ENCODE results near the gene LRR1. TPM values are rescaled to one million over a fixed set of nuclear protein-coding genes. Genes with fewer than 3 reads are reported as not detected.

The LRR1 gene
- total and polyA plus RNA-seq, 2 of the 4 experiments (the other 2 are of a cell fraction): 11.6 to 20.8 TPM

DNA sequence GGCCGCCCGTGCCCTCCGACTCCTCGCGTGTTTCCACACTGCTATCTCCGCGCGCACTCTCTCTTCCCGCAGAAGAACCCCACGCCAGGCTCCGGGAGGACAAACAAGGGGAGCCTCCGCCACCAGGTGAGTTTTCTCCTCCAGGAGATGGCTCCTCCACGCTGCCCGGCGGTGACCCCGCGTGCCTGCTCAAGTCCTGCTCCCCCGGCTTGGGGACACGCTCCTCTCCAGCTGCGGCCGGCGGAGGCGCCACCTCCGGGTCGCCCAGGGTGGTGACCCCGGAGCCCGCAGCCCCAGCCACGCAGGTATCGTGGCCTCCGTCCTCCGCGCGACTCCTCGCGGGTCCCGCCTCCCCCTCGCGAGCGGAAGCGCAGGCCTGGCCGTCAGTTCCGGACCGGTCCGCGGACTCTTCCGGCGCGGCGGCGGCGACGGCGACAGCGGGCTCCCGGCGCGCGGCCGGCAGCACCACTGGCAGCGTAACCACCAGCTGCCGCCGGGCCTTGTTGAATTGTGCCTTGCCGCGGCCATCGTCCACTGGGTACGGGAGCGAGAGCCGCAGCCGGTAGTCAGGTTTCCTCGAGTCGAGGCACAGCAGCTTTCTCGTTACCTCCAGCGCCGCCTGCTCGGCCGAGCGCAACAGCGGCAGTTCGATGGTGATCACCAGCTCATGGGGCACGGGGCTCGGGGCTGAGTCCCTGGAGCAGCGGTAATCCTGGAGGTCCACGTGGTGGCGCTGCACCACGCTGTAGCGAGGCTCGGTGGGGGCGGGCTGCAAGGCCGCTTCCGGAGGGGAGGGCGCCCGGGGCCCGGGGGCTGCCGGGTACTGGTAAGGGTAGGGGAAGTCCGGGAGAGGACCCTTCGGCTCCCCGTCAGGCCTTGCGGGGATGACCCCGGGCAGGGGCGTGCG, 35.2 kb downstream of the LRR1 start:
- peaks cover 3% of the 10 kb centered on the region; the same call in 1 of the 2 replicates for H3K9me1 ChIP-seq (ENCODE audit: insufficient read depth, low read length)
- H3K23ac ChIP-seq (ENCODE audit: low read depth, low read length): peak overlapping the region; percentile 99; the same call in 1 of the 2 replicates
- ATAC-seq (ENCODE audit: low read depth) (peak; percentile 91), DNase-seq (peak; percentile 95)
- H4K8ac ChIP-seq (ENCODE audit: low read depth in 2 of 2, low read length in 2 of 2): peak overlapping the region; percentile 73 to 95
- peak overlapping the region; percentile 82 for H3K9ac ChIP-seq (ENCODE audit: low read depth, low read length)
- peak overlapping the region; percentile 88 for H2BK120ac ChIP-seq (ENCODE audit: low read depth, low read length)
- H3K4me3 ChIP-seq (ENCODE audit: insufficient read depth, low read depth, low read length): peak overlapping the region; percentile 82
- peak overlapping the region; percentile 94 for H3K4me2 ChIP-seq (ENCODE audit: low read depth, low read length)
- POLR2A ChIA-PET (ENCODE audit: unreplicated experiment): interaction anchor here (1.7 kb wide), 1 partner anchor 135 kb away, joined by 5 read pairs; no protein-coding TSS in a partner anchor
- no peaks in the 10 kb centered on the region for H3K27me3 ChIP-seq (ENCODE audit: control insufficient read depth, insufficient read depth, low read length)
- no peak overlapping the region for H2AK5ac ChIP-seq (ENCODE audit: low read depth, low read length)
- intact Hi-C loops (cut with micrococcal nuclease) (loop anchor here (1.0 to 5.0 kb wide), 5 partner anchors 58 to 218 kb away; partner anchors contain the start of genes KLHDC1 and NEMF), in situ Hi-C loops (cut with MboI; ENCODE audit: low sequenced_read_pairs) (no loop called here), dilution Hi-C loops (cut with HindIII; ENCODE audit: low sequenced_read_pairs, unreplicated experiment) (no loop called here)
- H2BK20ac ChIP-seq (ENCODE audit: low read depth, low read length): no peak overlapping the region
- H3K4me1 ChIP-seq (ENCODE audit: control insufficient read depth, insufficient read depth, low read length): no peaks in the 10 kb centered on the region
- CTCF ChIA-PET: interaction anchor here (0.6 to 1.4 kb wide), 9 partner anchors 9 to 471 kb away, joined by 3 to 5 read pairs (median 3); partner anchors contain the start of genes MGAT2, NEMF and RPL36AL
- H3K56ac ChIP-seq (ENCODE audit: extremely low read depth, insufficient read depth, low read length): peak overlapping the region; percentile 87
- H4K91ac ChIP-seq (ENCODE audit: insufficient read depth, low read depth, low read length): peak overlapping the region; percentile 89
- peak overlapping the region; percentile 93 for H2BK5ac ChIP-seq (ENCODE audit: low read depth, low read length, poor library complexity, severe bottlenecking)
- no peaks in the 10 kb centered on the region for H3K9me3 ChIP-seq (ENCODE audit: control insufficient read depth, insufficient read depth, low read length)
- peak overlapping the region; percentile 96 for H3K4ac ChIP-seq (ENCODE audit: low read depth, low read length)
- H2BK15ac ChIP-seq (ENCODE audit: low read depth, low read length): no peak overlapping the region; the same call in 2 of the 3 replicates
- H3K36me3 ChIP-seq (ENCODE audit: control insufficient read depth, insufficient read depth, low read length): peaks cover 3% of the 10 kb centered on the region; the same call in 1 of the 2 replicates
- peaks cover 18% of the 10 kb centered on the region for H4K20me1 ChIP-seq (ENCODE audit: insufficient read depth, low read length)
- peak overlapping the region; percentile 87 for H2AK9ac ChIP-seq (replicated peaks; ENCODE audit: low read depth, low read length, poor library complexity)
- peak overlapping the region; percentile 95 for H3K14ac ChIP-seq (replicated peaks; ENCODE audit: low read depth, low read length)
- H3K79me1 ChIP-seq (ENCODE audit: low read depth in 1 of 2, low read length in 2 of 2): peaks cover 5 to 51% of the 10 kb centered on the region in 2 experiments
- BruUV-seq (replicated peaks): no TSS peak
- H3K18ac ChIP-seq (ENCODE audit: low read depth, low read length): peak overlapping the region; percentile 32
- peak overlapping the region; percentile 99 for H2AFZ ChIP-seq (replicated peaks; ENCODE audit: low read length, poor library complexity)
- WGBS, 2 experiments (ENCODE audit: extremely low coverage in 2 of 2, insufficient read length in 1 of 2): 0% methylated on average over 65 of the region's 101 CpGs; no CpG with 5 or more reads in 1 of the 2 experiments
- peak overlapping the region; percentile 56 for H4K5ac ChIP-seq (ENCODE audit: low read depth, low read length)
- peak overlapping the region; percentile 92 for H3K27ac ChIP-seq (ENCODE audit: insufficient read depth, low read length)
- TF ChIP-seq SMC3 (IDR thresholded peaks at IDR 0.05; ENCODE audit: low read depth, low read length) (peak; percentile 56), NFE2L2 (IDR thresholded peaks at IDR 0.05; ENCODE audit: low read depth, low read length) (no peak), POLR2A (IDR thresholded peaks at IDR 0.05; ENCODE audit: low read depth, low read length) (peak; percentile 69; the same call in 1 of the 2 replicates), CEBPB (IDR thresholded peaks at IDR 0.05; ENCODE audit: low read depth, low read length) (no peak), MXI1 (IDR thresholded peaks at IDR 0.05; ENCODE audit: borderline replicate concordance, low read depth, low read length) (peak; percentile 66), MAZ (IDR thresholded peaks at IDR 0.05; ENCODE audit: borderline replicate concordance, low read depth, low read length) (peak; percentile 95), CHD1 (IDR thresholded peaks at IDR 0.05; ENCODE audit: low read depth, low read length) (no peak), RFX5 (IDR thresholded peaks at IDR 0.05; ENCODE audit: low read depth, low read length) (no peak), RCOR1 (IDR thresholded peaks at IDR 0.05; ENCODE audit: insufficient replicate concordance, low read length) (no peak), MAFK (IDR thresholded peaks at IDR 0.05; ENCODE audit: low read depth, low read length) (no peak), FOS (IDR thresholded peaks at IDR 0.05; ENCODE audit: low read depth, low read length) (no peak)
- TF ChIP-seq, protein P1, sequence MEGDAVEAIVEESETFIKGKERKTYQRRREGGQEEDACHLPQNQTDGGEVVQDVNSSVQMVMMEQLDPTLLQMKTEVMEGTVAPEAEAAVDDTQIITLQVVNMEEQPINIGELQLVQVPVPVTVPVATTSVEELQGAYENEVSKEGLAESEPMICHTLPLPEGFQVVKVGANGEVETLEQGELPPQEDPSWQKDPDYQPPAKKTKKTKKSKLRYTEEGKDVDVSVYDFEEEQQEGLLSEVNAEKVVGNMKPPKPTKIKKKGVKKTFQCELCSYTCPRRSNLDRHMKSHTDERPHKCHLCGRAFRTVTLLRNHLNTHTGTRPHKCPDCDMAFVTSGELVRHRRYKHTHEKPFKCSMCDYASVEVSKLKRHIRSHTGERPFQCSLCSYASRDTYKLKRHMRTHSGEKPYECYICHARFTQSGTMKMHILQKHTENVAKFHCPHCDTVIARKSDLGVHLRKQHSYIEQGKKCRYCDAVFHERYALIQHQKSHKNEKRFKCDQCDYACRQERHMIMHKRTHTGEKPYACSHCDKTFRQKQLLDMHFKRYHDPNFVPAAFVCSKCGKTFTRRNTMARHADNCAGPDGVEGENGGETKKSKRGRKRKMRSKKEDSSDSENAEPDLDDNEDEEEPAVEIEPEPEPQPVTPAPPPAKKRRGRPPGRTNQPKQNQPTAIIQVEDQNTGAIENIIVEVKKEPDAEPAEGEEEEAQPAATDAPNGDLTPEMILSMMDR (conservative IDR thresholded peaks at IDR 0.05; ENCODE audit: low read depth, low read length): peak; percentile 91
- TF ChIP-seq, protein P2, sequence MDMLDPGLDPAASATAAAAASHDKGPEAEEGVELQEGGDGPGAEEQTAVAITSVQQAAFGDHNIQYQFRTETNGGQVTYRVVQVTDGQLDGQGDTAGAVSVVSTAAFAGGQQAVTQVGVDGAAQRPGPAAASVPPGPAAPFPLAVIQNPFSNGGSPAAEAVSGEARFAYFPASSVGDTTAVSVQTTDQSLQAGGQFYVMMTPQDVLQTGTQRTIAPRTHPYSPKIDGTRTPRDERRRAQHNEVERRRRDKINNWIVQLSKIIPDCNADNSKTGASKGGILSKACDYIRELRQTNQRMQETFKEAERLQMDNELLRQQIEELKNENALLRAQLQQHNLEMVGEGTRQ (IDR thresholded peaks at IDR 0.05; ENCODE audit: low read depth, low read length): peak; percentile 63
